ENCODE measurements around the gene UQCRC1.

Gene UQCRC1

DNA sequence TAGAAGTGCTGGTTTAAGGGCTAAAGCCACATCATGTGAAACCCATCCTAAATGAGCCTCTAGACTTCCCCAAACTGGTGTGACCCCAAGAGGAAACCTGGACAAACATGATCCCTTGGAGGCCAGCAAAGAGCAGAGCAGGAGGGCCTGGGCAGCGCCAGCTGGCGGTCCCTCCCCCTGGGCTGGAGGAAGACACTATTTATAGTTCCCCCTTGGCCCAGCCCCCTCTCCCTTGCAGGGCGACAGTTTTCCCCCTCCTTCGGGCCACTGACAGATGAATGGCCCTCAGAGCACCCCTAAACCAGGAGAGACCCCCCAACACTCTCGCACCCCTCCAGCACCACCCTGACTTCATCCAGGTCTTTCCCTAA lies 48.8 kb downstream of the UQCRC1 start:
- Histone ChIP-seq H3K4me1 (ENCODE audit: low read length) (peaks cover 11% of the 10 kb centered on the region), H4K20me1 (ENCODE audit: insufficient read depth, low read length) (no peaks in the 10 kb centered on the region), H3K4me3 (ENCODE audit: low read length) (no peak overlapping the region), H3K79me2 (ENCODE audit: low read length) (no peaks in the 10 kb centered on the region), H3F3A (ENCODE audit: insufficient read depth, low read length) (peaks cover 9% of the 10 kb centered on the region), H3K9ac (ENCODE audit: low read length) (no peak overlapping the region), H3K27me3 (replicated peaks; ENCODE audit: insufficient read depth, low read length) (peaks cover 19% of the 10 kb centered on the region), H3K9me3 (replicated peaks; ENCODE audit: insufficient read depth, low read length) (no peaks in the 10 kb centered on the region), H3K9me2 (replicated peaks; ENCODE audit: insufficient read depth, low read length) (no peaks in the 10 kb centered on the region), H2AFZ (ENCODE audit: low read length) (peak overlapping the region; percentile 45; the same call in 1 of the 2 replicates), H3K36me3 (replicated peaks; ENCODE audit: insufficient read depth, low read length) (no peaks in the 10 kb centered on the region), H3K4me2 (ENCODE audit: low read depth, low read length) (no peak overlapping the region), H3K27ac (ENCODE audit: low read length) (no peak overlapping the region)
- TF ChIP-seq EZH2phosphoT487 (IDR thresholded peaks at IDR 0.05; ENCODE audit: low read length), result no peak
- TF ChIP-seq, protein P1, sequence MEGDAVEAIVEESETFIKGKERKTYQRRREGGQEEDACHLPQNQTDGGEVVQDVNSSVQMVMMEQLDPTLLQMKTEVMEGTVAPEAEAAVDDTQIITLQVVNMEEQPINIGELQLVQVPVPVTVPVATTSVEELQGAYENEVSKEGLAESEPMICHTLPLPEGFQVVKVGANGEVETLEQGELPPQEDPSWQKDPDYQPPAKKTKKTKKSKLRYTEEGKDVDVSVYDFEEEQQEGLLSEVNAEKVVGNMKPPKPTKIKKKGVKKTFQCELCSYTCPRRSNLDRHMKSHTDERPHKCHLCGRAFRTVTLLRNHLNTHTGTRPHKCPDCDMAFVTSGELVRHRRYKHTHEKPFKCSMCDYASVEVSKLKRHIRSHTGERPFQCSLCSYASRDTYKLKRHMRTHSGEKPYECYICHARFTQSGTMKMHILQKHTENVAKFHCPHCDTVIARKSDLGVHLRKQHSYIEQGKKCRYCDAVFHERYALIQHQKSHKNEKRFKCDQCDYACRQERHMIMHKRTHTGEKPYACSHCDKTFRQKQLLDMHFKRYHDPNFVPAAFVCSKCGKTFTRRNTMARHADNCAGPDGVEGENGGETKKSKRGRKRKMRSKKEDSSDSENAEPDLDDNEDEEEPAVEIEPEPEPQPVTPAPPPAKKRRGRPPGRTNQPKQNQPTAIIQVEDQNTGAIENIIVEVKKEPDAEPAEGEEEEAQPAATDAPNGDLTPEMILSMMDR (IDR thresholded peaks at IDR 0.05; ENCODE audit: low read length), result no peak
- no peak for TF ChIP-seq EZH2 (optimal IDR thresholded peaks at IDR 0.05; ENCODE audit: low read depth, low read length)
- DNase-seq, result no peak

DNA sequence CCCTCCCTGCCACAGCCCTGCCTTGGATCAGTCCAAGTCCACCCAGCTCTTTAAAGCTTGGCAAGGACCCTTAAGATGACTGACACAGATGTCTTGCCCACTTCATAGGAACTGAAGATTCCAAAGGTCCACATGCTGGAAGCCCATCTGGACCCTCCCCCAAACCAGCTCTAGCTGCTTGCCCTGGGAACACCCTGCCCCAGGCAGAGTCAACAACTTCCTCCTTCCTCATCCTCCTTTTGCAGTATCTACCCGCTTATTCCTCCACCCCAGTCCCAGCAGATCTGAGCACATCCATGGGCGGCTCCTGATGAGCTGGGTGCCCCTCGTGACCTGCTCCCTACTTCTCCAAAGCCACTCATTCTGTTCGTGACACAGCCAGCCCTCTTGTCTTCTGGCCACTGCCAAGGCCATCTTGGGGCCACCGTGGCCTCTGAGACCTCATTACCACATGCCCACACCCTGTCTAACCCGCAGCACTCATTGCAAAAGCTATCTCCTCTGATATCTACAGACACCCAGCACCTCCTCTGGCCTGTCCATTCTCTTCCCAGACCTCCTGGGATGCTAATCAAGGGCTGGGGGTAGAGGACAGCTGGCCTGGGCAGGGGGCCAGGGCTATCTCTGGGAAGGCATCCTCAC lies 50.8 kb downstream of the UQCRC1 start:
- Histone ChIP-seq H3K27ac (ENCODE audit: low read length) (no peak overlapping the region), H3K9me2 (replicated peaks; ENCODE audit: insufficient read depth, low read length) (no peaks in the 10 kb centered on the region), H3K4me2 (ENCODE audit: low read depth, low read length) (no peak overlapping the region), H3K9ac (ENCODE audit: low read length) (no peak overlapping the region), H3K4me3 (ENCODE audit: low read length) (no peak overlapping the region), H3K27me3 (replicated peaks; ENCODE audit: insufficient read depth, low read length) (peaks cover 19% of the 10 kb centered on the region), H2AFZ (ENCODE audit: low read length) (no peak overlapping the region), H3K9me3 (replicated peaks; ENCODE audit: insufficient read depth, low read length) (no peaks in the 10 kb centered on the region), H3K36me3 (replicated peaks; ENCODE audit: insufficient read depth, low read length) (no peaks in the 10 kb centered on the region), H4K20me1 (ENCODE audit: insufficient read depth, low read length) (no peaks in the 10 kb centered on the region), H3K79me2 (ENCODE audit: low read length) (no peaks in the 10 kb centered on the region), H3F3A (ENCODE audit: insufficient read depth, low read length) (peaks cover 9% of the 10 kb centered on the region), H3K4me1 (ENCODE audit: low read length) (peaks cover 11% of the 10 kb centered on the region)
- TF ChIP-seq EZH2phosphoT487 (IDR thresholded peaks at IDR 0.05; ENCODE audit: low read length) (no peak), EZH2 (optimal IDR thresholded peaks at IDR 0.05; ENCODE audit: low read depth, low read length) (no peak)
- TF ChIP-seq, protein P1 (IDR thresholded peaks at IDR 0.05; ENCODE audit: low read length), result no peak
- DNase-seq, result no peak

DNA sequence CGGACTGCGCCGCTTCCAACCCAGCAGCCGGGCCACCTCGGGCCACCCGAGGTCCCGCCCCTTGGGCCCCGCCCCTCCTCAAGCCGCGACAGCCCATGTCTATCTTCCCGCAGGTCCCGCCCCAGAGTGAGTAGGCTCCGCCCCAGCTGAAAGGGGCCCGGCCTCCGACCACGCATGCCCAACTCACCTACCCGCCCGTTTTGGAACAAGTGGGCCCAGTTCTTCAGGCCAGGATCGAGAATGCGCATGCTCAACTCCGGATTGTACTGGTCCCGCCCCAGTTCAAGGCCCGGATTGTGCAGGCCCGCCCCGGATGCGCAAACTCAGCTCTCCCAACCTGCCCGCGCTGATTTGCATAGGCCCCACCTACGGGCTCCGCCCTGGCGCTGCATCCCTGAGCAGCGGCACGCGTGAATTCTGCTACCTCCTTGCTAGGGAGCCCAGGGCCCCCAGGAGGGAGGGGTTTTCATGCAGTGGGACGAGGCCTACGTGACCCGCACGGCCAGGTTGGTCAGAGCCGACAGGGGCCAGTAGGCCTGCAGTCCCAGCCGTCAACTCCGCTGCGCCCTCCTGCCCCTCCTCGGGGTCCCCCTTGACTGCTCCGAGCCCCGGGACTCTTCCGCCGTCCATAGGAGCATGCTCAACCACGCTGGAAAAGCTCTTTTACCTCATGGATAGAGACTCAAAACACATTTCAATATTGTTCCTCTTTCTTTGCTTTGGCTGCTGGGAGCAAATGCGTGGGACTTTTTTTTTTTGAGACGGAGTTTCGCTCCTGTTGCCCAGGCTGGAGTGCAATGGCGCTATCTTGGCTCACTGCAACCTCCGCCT lies 52.4 kb downstream of the UQCRC1 start, which contains the start of gene PFKFB4:
PFKFB4 (minus strand) TSS at position 8 of the 831 bp plus-strand sequence. CDS start 26 bp downstream, outside the sequence.
- Histone ChIP-seq H3K4me3 (ENCODE audit: low read length) (peak within 1 kb of the TSS; percentile 67), H3K4me2 (ENCODE audit: low read depth, low read length) (peak within 1 kb of the TSS; percentile 89), H3K27me3 (replicated peaks; ENCODE audit: insufficient read depth, low read length) (peaks cover 5% of the 10 kb centered on the region; the same call in 1 of the 2 replicates), H2AFZ (ENCODE audit: low read length) (peak within 1 kb of the TSS; percentile 86), H3K79me2 (ENCODE audit: low read length) (no peaks in the 10 kb centered on the region), H4K20me1 (ENCODE audit: insufficient read depth, low read length) (no peaks in the 10 kb centered on the region), H3F3A (ENCODE audit: insufficient read depth, low read length) (peaks cover 9% of the 10 kb centered on the region), H3K9ac (ENCODE audit: low read length) (peak within 1 kb of the TSS; percentile 49), H3K27ac (ENCODE audit: low read length) (peak within 1 kb of the TSS; percentile 31; the same call in 1 of the 2 replicates), H3K9me2 (replicated peaks; ENCODE audit: insufficient read depth, low read length) (no peaks in the 10 kb centered on the region), H3K36me3 (replicated peaks; ENCODE audit: insufficient read depth, low read length) (no peaks in the 10 kb centered on the region), H3K4me1 (ENCODE audit: low read length) (peaks cover 11% of the 10 kb centered on the region), H3K9me3 (replicated peaks; ENCODE audit: insufficient read depth, low read length) (no peaks in the 10 kb centered on the region)
- peak; percentile 99 for DNase-seq
- TF ChIP-seq EZH2 (optimal IDR thresholded peaks at IDR 0.05; ENCODE audit: low read depth, low read length) (no peak), EZH2phosphoT487 (IDR thresholded peaks at IDR 0.05; ENCODE audit: low read length) (no peak)
- TF ChIP-seq, protein P1 (IDR thresholded peaks at IDR 0.05; ENCODE audit: low read length), result no peak
